Hepatocyte (in vitro differentiated cells): ENCODE measurements around the gene UQCC3. TPM values are rescaled to one million over a fixed set of nuclear protein-coding genes. Genes with fewer than 3 reads are reported as not detected.
"Not testable (repeated sequence)": the region's sequence is repeated elsewhere in the genome, so short reads cannot be mapped to it uniquely, and the experiment has no call there.

Experiments used
- DNase-seq: peaks from one replicate; pipeline ENCODE4 v3.0.0-alpha.2; 2016; ENCODE audit warnings: low spot score
- H2AFZ ChIP-seq: fragments of 200-600 bp; sonication (generic); 2 replicates; pipeline ENCODE4 v1.6.0; 2016; ENCODE audit warnings: antibody characterized with exemption, mild to moderate bottlenecking
- H3K27ac ChIP-seq: fragments of 200-600 bp; sonication (generic); 2 replicates; pipeline ENCODE4 v1.5.1; 2016; ENCODE audit warnings: mild to moderate bottlenecking
- H3K27me3 ChIP-seq: fragments of 200-600 bp; sonication (generic); 2 replicates; pipeline ENCODE4 v1.6.1; 2016
- H3K36me3 ChIP-seq: fragments of 200-600 bp; sonication (generic); replicated peaks from 2 replicates; pipeline ENCODE4 v1.5.1; 2016; ENCODE audit warnings: low read depth; ENCODE audit not compliant: insufficient read depth
- H3K4me1 ChIP-seq: fragments of 200-600 bp; sonication (generic); 2 replicates; pipeline ENCODE4 v1.5.1; 2016; ENCODE audit warnings: mild to moderate bottlenecking, moderate library complexity; ENCODE audit not compliant: insufficient read depth
- H3K4me2 ChIP-seq: fragments of 200-600 bp; sonication (generic); 2 replicates; pipeline ENCODE4 v1.6.0; 2016
- H3K4me3 ChIP-seq: fragments of 200-600 bp; sonication (generic); 2 replicates; pipeline ENCODE4 v1.5.1; 2016; ENCODE audit warnings: mild to moderate bottlenecking
- H3K79me2 ChIP-seq: fragments of 200-600 bp; sonication (generic); 2 replicates; pipeline ENCODE4 v1.6.0; 2017; ENCODE audit warnings: mild to moderate bottlenecking
- H3K9me2 ChIP-seq: fragments of 200-600 bp; sonication (generic); replicated peaks from 2 replicates; pipeline ENCODE4 v1.6.0; 2017; ENCODE audit warnings: mild to moderate bottlenecking; ENCODE audit not compliant: insufficient read depth
- H3K9me3 ChIP-seq: fragments of 200-600 bp; sonication (generic); 2 replicates; pipeline ENCODE4 v1.5.1; 2016; ENCODE audit warnings: low read depth, mild to moderate bottlenecking
- H4K20me1 ChIP-seq: fragments of 200-600 bp; sonication (generic); 2 replicates; pipeline ENCODE4 v1.6.0; 2016; ENCODE audit warnings: mild to moderate bottlenecking; ENCODE audit not compliant: insufficient read depth, poor library complexity, severe bottlenecking
- CTCF ChIP-seq: fragments of 200-600 bp; sonication (generic); IDR thresholded peaks from 2 replicates; pipeline ENCODE4 v1.5.1; 2016; ENCODE audit warnings: antibody characterized with exemption, mild to moderate bottlenecking; ENCODE audit not compliant: poor library complexity
- EZH2 ChIP-seq: fragments of 200-600 bp; sonication (generic); IDR thresholded peaks from 2 replicates; pipeline ENCODE4 v1.6.1; 2016; ENCODE audit warnings: antibody characterized with exemption, mild to moderate bottlenecking, borderline replicate concordance
- EZH2phosphoT487 ChIP-seq: fragments of 200-600 bp; sonication (generic); IDR thresholded peaks from one replicate; pipeline ENCODE4 v1.6.1; 2018; ENCODE audit warnings: antibody characterized with exemption, mild to moderate bottlenecking, low read depth, moderate library complexity; ENCODE audit not compliant: unreplicated experiment, severe bottlenecking
- WGBS: methylation state at CpG from one replicate; pipeline ENCODE4 v1.1.6; 2016; ENCODE audit warnings: low lambda C conversion rate; ENCODE audit errors: missing lambda C conversion rate; 5-methylcytosine and 5-hydroxymethylcytosine counted together
- polyA plus RNA-seq: library from polyadenylated mRNA; unstranded; fragments of >200 nt; fragmentation: Nextera tagmentation; extraction: Ambion mirVana; gene quantifications from 2 replicates; pipeline ENCODE4 v1.2.1, GENCODE V29; 2016
- total RNA-seq: library from RNA; depleted of rRNA; stranded (reverse); fragments of >200 nt; gene quantifications from 2 replicates; pipeline ENCODE4 v1.2.3, GENCODE V29; 2014

Gene UQCC3
- total and polyA plus RNA-seq, 2 experiments from 2014 or later = 8.9 to 17.0 TPM

DNA sequence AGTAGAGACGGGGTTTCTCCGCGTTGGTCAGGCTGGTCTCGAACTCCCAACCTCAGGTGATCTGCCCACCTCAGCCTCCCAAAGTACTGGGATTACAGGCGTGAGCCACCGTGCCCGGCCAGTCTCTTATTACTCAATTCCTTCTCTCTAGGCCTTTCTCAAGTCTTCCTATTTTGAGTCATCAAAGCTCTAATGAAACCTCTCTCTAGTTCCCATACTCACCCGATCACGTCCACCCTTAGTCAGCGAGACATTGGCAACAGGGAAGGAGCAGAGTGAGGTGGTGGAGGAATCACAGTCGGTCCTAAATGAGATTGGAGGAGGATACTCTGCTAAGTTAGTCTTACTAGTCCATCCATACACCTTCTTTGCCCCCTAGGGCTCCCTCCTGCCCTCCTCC is 30.8 kb downstream of the UQCC3 start:
- WGBS = over 99% methylated on average over 11 of the region's 11 CpGs
- Histone ChIP-seq H3K36me3 (no peaks in the 10 kb centered on the region), H3K27ac (no peak overlapping the region), H3K9me2 (no peaks in the 10 kb centered on the region), H3K4me2 (no peak overlapping the region), H3K4me3 (no peak overlapping the region), H2AFZ (no peak overlapping the region), H3K79me2 (peaks cover 15% of the 10 kb centered on the region), H3K4me1 (peaks cover 16% of the 10 kb centered on the region), H3K27me3 (no peaks in the 10 kb centered on the region), H4K20me1 (no peaks in the 10 kb centered on the region), H3K9me3 (no peaks in the 10 kb centered on the region)
- no peak for DNase-seq
- TF ChIP-seq EZH2 = no peak
- TF ChIP-seq EZH2phosphoT487 = no peak
- no peak for TF ChIP-seq CTCF

GRCh38 chr11:62703921-62704320 is 32.4 kb downstream of the UQCC3 start:
- not testable (repeated sequence) for H3K9me2 ChIP-seq, H4K20me1 ChIP-seq, H3K27ac ChIP-seq, H3K27me3 ChIP-seq, H2AFZ ChIP-seq, H3K9me3 ChIP-seq, H3K4me3 ChIP-seq, H3K36me3 ChIP-seq, H3K4me2 ChIP-seq, DNase-seq
- Histone ChIP-seq H3K4me1 (peaks cover 31% of the 10 kb centered on the region), H3K79me2 (peaks cover 25% of the 10 kb centered on the region)
- 100% methylated on average over 4 of the region's 4 CpGs for WGBS

DNA sequence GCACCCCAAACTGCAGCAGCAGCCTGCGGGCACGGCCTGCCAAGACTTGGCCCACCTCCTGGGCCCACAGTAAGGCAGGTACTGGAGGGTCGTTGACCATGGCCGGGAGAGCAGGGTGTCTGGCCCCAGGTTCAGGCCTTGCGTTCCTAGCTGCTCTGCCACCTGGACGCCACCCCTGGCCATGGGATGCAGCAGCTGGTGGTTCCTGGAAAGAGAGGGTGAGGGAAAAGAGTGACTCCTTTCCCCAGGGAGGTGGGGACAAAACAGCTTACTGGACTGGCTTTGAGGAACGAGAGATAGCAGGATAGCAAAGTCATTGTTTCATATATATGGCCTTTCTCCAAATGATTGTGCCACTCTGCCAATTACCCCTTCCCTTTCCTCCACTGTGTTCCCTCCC is 33.9 kb downstream of the UQCC3 start:
- Histone ChIP-seq H3K9me2 (no peaks in the 10 kb centered on the region), H3K4me1 (peaks cover 37% of the 10 kb centered on the region), H3K79me2 (peaks cover 25% of the 10 kb centered on the region), H3K9me3 (no peaks in the 10 kb centered on the region), H3K4me3 (peak overlapping the region; percentile 35), H3K4me2 (peak overlapping the region; percentile 84), H3K36me3 (no peaks in the 10 kb centered on the region), H2AFZ (peak overlapping the region; percentile 66), H3K27me3 (no peaks in the 10 kb centered on the region), H3K27ac (peak overlapping the region; percentile 85), H4K20me1 (no peaks in the 10 kb centered on the region)
- no peak for TF ChIP-seq EZH2phosphoT487
- no peak for TF ChIP-seq EZH2
- TF ChIP-seq CTCF = no peak
- no peak for DNase-seq
- 71% methylated on average over 7 of the region's 7 CpGs for WGBS

- H3K27me3 ChIP-seq = no peaks in the 10 kb centered on the region
- peak overlapping the region; percentile 35 for H3K4me3 ChIP-seq
- H3K36me3 ChIP-seq = no peaks in the 10 kb centered on the region
- peak overlapping the region; percentile 85 for H3K27ac ChIP-seq
- peak overlapping the region; percentile 66 for H2AFZ ChIP-seq
- WGBS = 4% methylated on average over 64 of the region's 73 CpGs
- TF ChIP-seq EZH2phosphoT487 = no peak
- TF ChIP-seq EZH2 = no peak
- TF ChIP-seq CTCF = no peak
- H3K4me1 ChIP-seq = peaks cover 37% of the 10 kb centered on the region
- H3K79me2 ChIP-seq = peaks cover 25% of the 10 kb centered on the region
- no peaks in the 10 kb centered on the region for H3K9me2 ChIP-seq
- no peaks in the 10 kb centered on the region for H4K20me1 ChIP-seq
- DNase-seq = peak; percentile 99
- H3K4me2 ChIP-seq = peak overlapping the region; percentile 85
- no peaks in the 10 kb centered on the region for H3K9me3 ChIP-seq
Measured at GRCh38 chr11:62705880-62706849, 34.7 kb downstream of the UQCC3 start.
